Activated T-helper 1 cell treated with anti-CD3 and anti-CD28 coated beads, Interleukin-12 subunit alpha, Interleukin-12 subunit beta, Interleukin-2, Interleukin-4 antibody, amounts not matched to agents 30 ng/mL and 10 ng/mL and 1 ng/mL, durations not matched to agents 14 hours and 24 hours and 36 hours (primary cell): ENCODE data around the gene CORO2B. TPM values are rescaled to one million over a fixed set of nuclear protein-coding genes. Genes with fewer than 3 reads are reported as not detected.

ENCODE experiments used
- DNase-seq: peaks from one replicate; pipeline ENCODE4 v3.0.0; 2021; ENCODE audit warnings: low spot score
- H3K27ac Mint-ChIP-seq: one replicate; pipeline ENCODE4 v1.8.0; 2021; ENCODE audit warnings: mild to moderate bottlenecking, mixed read lengths
- H3K27me3 Mint-ChIP-seq: one replicate; pipeline ENCODE4 v1.8.0; 2022; ENCODE audit warnings: mild to moderate bottlenecking, moderate library complexity, mixed read lengths; ENCODE audit not compliant: insufficient read depth
- H3K36me3 Mint-ChIP-seq: one replicate; pipeline ENCODE4 v1.8.0; 2021; ENCODE audit warnings: low read depth, mixed read lengths
- H3K4me1 Mint-ChIP-seq: one replicate; pipeline ENCODE4 v1.8.0; 2021; ENCODE audit warnings: low read depth, mixed read lengths
- H3K4me3 Mint-ChIP-seq: one replicate; pipeline ENCODE4 v1.8.0; 2021; ENCODE audit warnings: mild to moderate bottlenecking, moderate library complexity, mixed read lengths
- H3K9me3 Mint-ChIP-seq: one replicate; pipeline ENCODE4 v1.8.0; 2021; ENCODE audit warnings: mixed read lengths
- intact Hi-C: fragments of 100-400 bp; cut with micrococcal nuclease; formaldehyde crosslinking; loops from one replicate; pipeline ENCODE4 v1.15.1; 2024
- total RNA-seq: library from RNA; stranded (reverse); gene quantifications from 2 replicates; pipeline ENCODE4 v1.2.3, GENCODE V29; 2022

The CORO2B gene
- total RNA-seq, 1 donor from 2014 or later: not detected

GRCh38 chr15:68767833-68768232 is 189.0 kb downstream of the CORO2B start:
- intact Hi-C loops: no loop called here
- no peaks in the 10 kb centered on the region for H3K36me3 Mint-ChIP-seq
- peaks cover 25% of the 10 kb centered on the region for H3K27me3 Mint-ChIP-seq
- DNase-seq: no peak
- no peaks in the 10 kb centered on the region for H3K4me1 Mint-ChIP-seq
- no peak overlapping the region for H3K27ac Mint-ChIP-seq
- no peak overlapping the region for H3K4me3 Mint-ChIP-seq
- no peaks in the 10 kb centered on the region for H3K9me3 Mint-ChIP-seq

DNA sequence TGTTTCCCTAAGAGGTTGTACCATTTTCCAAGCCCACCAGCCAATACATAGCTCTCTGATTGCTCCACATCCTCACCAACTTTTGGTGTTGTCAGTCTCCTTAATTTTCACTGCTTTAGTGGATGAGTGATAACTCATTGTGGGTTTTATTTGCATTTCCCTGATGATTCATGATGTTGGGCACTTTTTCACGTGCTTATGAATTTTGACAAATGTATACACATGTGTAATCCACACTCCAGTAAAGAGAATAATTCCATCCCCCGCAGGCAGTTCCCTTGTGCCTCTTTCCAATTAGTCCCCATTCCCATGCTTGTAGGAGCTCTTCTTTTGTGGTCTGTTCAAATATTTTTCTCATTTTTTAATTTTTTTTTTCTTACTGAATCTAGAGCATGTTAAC is 189.5 kb downstream of the CORO2B start:
- H3K27ac Mint-ChIP-seq: no peak overlapping the region
- H3K4me3 Mint-ChIP-seq: no peak overlapping the region

GRCh38 chr15:68769702-68770101 is 190.9 kb downstream of the CORO2B start:
- Mint-ChIP-seq H3K4me1 (no peaks in the 10 kb centered on the region), H3K27ac (no peak overlapping the region), H3K27me3 (peaks cover 17% of the 10 kb centered on the region), H3K9me3 (peaks cover 7% of the 10 kb centered on the region), H3K36me3 (peaks cover 3% of the 10 kb centered on the region), H3K4me3 (no peak overlapping the region)
- intact Hi-C loops: no loop called here
- no peak for DNase-seq

More for the DNA sequence above, 189.5 kb downstream of the CORO2B start:
- Mint-ChIP-seq H3K27me3 (peaks cover 21% of the 10 kb centered on the region), H3K4me1 (no peaks in the 10 kb centered on the region), H3K9me3 (no peaks in the 10 kb centered on the region), H3K36me3 (no peaks in the 10 kb centered on the region)
- DNase-seq: no peak
- intact Hi-C loops: no loop called here

- no peak overlapping the region for H3K4me3 Mint-ChIP-seq
These were observed 191.4 kb downstream of the CORO2B start for GRCh38 chr15:68770216-68770615.

DNA sequence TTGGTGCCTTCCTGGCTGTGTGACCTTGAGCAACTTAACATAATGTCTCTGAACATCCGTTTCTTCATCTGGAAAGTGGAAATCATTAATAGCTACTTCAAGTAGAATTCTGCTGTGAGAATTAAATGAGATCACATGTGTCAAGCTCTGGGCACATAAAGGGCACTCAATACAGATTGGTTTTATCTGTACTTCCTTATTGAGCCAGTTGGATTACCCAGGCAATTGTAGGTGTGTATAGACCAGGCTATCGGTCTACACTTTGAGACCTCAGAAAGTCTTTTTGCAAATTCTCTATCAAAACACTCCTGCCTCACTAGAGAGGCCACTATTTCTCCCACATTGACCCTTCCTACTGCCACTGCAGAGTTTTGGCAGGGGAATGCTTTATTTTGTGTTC is 194.2 kb downstream of the CORO2B start:
- H3K4me3 Mint-ChIP-seq: no peak overlapping the region
- no peak for DNase-seq
- H3K9me3 Mint-ChIP-seq: peaks cover 7% of the 10 kb centered on the region
- intact Hi-C loops: no loop called here
- no peak overlapping the region for H3K27ac Mint-ChIP-seq
- peaks cover 6% of the 10 kb centered on the region for H3K4me1 Mint-ChIP-seq
- H3K27me3 Mint-ChIP-seq: peaks cover 7% of the 10 kb centered on the region
- H3K36me3 Mint-ChIP-seq: peaks cover 14% of the 10 kb centered on the region

More at GRCh38 chr15:68770216-68770615, 191.4 kb downstream of the CORO2B start:
- peaks cover 3% of the 10 kb centered on the region for H3K36me3 Mint-ChIP-seq
- peaks cover 17% of the 10 kb centered on the region for H3K27me3 Mint-ChIP-seq
- intact Hi-C loops: no loop called here
- DNase-seq: no peak
- no peak overlapping the region for H3K27ac Mint-ChIP-seq
- peaks cover 7% of the 10 kb centered on the region for H3K9me3 Mint-ChIP-seq
- no peaks in the 10 kb centered on the region for H3K4me1 Mint-ChIP-seq

DNA sequence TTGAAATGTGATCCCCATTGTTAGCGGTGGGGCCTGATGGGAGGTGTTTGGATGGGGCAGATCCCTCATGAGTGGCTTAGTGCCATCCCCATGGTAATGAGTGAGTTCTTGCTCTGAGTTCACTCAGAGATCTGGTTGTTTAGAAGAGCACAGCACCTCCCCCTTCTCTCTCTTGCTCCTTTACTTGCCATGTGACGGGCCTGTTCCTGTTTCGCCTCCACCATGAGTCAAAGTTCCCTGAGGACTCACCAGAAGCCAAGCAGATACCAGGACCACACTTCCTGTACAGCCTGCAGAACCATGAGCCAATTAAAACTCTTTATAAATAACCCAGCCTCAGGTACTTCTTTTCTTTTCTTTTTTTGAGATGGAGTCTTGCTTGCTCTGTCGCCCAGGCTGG is 195.3 kb downstream of the CORO2B start:
- peaks cover 7% of the 10 kb centered on the region for H3K9me3 Mint-ChIP-seq
- no peak for DNase-seq
- H3K36me3 Mint-ChIP-seq: peaks cover 22% of the 10 kb centered on the region
- H3K4me1 Mint-ChIP-seq: peaks cover 6% of the 10 kb centered on the region
- H3K27me3 Mint-ChIP-seq: peaks cover 2% of the 10 kb centered on the region
- H3K27ac Mint-ChIP-seq: no peak overlapping the region
- intact Hi-C loops: no loop called here
- no peak overlapping the region for H3K4me3 Mint-ChIP-seq

DNA sequence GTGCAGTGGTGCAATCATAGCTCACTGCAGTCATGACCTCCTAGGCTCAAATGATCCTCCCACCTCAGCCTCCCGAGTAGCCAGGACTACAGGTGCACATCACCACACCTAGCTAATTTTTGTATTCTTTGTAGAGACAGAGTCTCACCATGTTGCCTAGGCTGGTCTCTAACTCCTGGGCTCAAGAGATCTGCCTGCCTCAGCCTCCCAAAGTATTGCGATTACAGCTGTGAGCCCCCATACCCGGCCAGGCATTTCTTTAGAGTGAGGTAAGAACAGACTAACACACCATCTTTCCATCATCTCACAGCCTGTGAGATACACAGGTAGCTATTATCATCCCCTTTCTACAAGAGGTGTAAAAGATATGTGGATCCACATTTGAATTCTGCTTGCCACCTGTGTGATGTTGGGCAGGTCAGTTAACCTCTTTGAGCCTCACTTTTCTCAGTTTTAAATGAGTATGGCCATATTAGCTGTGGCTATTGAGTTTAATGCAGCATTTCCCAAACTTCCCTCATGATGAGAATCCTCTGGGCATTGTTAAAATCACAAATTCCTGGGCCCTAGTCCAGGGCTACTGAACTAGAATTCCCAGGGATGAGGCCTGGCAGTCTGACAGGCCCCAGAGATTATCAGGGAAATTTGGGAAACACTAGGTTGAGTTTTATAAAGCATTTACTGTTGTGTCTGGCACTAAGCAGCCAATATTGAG is 195.9 kb downstream of the CORO2B start:
- Mint-ChIP-seq H3K27me3 (peaks cover 2% of the 10 kb centered on the region), H3K9me3 (peaks cover 7% of the 10 kb centered on the region), H3K4me1 (peaks cover 6% of the 10 kb centered on the region), H3K36me3 (peaks cover 22% of the 10 kb centered on the region), H3K4me3 (no peak overlapping the region), H3K27ac (no peak overlapping the region)
- no peak for DNase-seq
- intact Hi-C loops: no loop called here

GRCh38 chr15:68775236-68775577 is 196.4 kb downstream of the CORO2B start:
- H3K4me1 Mint-ChIP-seq: peaks cover 6% of the 10 kb centered on the region
- no peak overlapping the region for H3K4me3 Mint-ChIP-seq
- peaks cover 27% of the 10 kb centered on the region for H3K36me3 Mint-ChIP-seq
- intact Hi-C loops: no loop called here
- H3K9me3 Mint-ChIP-seq: peaks cover 7% of the 10 kb centered on the region
- peaks cover 2% of the 10 kb centered on the region for H3K27me3 Mint-ChIP-seq
- no peak for DNase-seq
- no peak overlapping the region for H3K27ac Mint-ChIP-seq

DNA sequence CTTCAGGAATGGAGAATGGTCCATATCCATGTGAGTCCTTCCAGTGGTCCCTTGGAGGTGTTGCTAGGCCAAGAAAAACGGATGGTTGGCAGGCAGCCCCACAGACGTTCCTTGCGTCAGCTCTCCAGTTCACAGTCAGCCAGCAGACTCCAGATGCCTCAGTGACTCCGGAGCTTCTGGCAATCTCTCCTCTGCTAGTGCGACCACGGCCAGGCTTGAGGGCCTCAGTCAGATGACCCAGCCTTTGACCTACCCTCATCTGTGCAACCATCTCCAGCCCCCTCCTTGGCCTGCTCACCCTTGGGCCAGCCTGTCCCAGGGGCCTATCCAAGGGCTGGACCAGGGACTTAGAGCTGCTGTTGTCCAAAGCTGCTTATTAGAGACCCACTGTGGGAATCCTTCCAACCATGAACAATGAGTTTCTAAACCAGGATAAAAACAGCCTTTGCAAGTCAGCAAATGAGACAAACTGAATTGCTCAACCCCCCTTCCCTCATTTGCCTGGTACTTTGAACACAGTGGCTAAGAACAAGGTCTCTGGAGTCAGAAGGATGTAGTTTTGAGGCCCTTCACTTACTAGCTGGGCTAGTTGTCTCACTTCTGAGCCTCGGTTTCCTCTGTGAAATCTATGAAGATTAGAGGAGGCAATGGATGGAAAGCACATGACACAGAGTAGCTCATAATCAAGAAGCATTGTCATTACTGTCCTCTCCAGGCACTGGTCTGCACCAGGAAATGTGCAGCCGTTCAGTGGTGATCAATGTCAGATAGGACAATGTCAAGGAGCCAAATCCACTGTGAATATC is 197.1 kb downstream of the CORO2B start:
- Mint-ChIP-seq H3K27me3 (peaks cover 2% of the 10 kb centered on the region), H3K4me3 (no peak overlapping the region), H3K9me3 (peaks cover 7% of the 10 kb centered on the region), H3K27ac (no peak overlapping the region), H3K4me1 (peaks cover 7% of the 10 kb centered on the region), H3K36me3 (peaks cover 30% of the 10 kb centered on the region)
- DNase-seq: no peak
- intact Hi-C loops: no loop called here

DNA sequence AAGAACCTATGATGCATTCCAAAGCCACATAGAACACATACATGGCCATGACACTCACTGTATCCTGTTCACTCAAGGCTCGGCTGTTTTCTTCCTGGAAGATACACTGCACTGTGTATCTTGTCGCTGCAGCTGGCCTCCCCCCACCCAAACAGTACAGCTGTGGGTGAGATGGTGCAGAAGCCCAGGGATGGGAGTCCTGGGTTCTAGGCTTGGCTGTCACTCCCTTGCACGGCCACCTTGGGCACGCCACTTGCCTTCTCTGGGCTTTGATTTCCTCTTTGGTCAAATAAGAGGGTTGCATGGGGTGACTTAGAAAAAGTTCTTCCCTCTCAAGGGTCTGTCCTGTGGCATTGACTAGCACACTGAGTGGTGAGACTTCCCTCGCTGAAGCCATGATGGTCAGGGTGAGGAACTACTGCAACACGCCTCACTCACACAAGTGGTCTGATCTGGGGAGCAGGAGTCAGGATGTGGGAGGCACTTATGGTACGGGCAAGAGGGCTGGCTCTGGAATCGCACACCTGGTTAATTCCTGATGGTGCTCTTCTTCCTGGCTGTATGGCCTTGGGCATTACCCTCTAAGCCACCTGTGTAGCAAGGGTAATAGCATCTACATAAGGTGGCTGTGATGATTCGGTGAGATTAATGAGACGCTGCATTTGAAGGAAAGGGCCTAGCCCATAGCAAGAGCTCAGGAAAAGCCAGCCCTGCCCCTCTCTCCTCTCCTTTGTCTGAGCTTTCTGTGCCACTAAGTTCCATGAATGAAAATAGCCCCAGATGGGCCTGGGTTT is 197.9 kb downstream of the CORO2B start:
- DNase-seq: no peak
- no peak overlapping the region for H3K27ac Mint-ChIP-seq
- no peak overlapping the region for H3K4me3 Mint-ChIP-seq
- peaks cover 12% of the 10 kb centered on the region for H3K4me1 Mint-ChIP-seq
- intact Hi-C loops: no loop called here
- peaks cover 7% of the 10 kb centered on the region for H3K9me3 Mint-ChIP-seq
- peaks cover 32% of the 10 kb centered on the region for H3K36me3 Mint-ChIP-seq
- H3K27me3 Mint-ChIP-seq: peaks cover 2% of the 10 kb centered on the region
